Hepatocyte (in vitro differentiated cells): ENCODE data around the gene WNT7A. TPM values are rescaled to one million over a fixed set of nuclear protein-coding genes. Genes with fewer than 3 reads are reported as not detected.

ENCODE experiments used
- DNase-seq: peaks from one replicate; pipeline ENCODE4 v3.0.0-alpha.2; 2016; ENCODE audit warnings: low spot score
- H2AFZ ChIP-seq: fragments of 200-600 bp; sonication (generic); 2 replicates; pipeline ENCODE4 v1.6.0; 2016; ENCODE audit warnings: antibody characterized with exemption, mild to moderate bottlenecking
- H3K27ac ChIP-seq: fragments of 200-600 bp; sonication (generic); 2 replicates; pipeline ENCODE4 v1.5.1; 2016; ENCODE audit warnings: mild to moderate bottlenecking
- H3K27me3 ChIP-seq: fragments of 200-600 bp; sonication (generic); 2 replicates; pipeline ENCODE4 v1.6.1; 2016
- H3K36me3 ChIP-seq: fragments of 200-600 bp; sonication (generic); replicated peaks from 2 replicates; pipeline ENCODE4 v1.5.1; 2016; ENCODE audit warnings: low read depth; ENCODE audit not compliant: insufficient read depth
- H3K4me1 ChIP-seq: fragments of 200-600 bp; sonication (generic); 2 replicates; pipeline ENCODE4 v1.5.1; 2016; ENCODE audit warnings: mild to moderate bottlenecking, moderate library complexity; ENCODE audit not compliant: insufficient read depth
- H3K4me2 ChIP-seq: fragments of 200-600 bp; sonication (generic); 2 replicates; pipeline ENCODE4 v1.6.0; 2016
- H3K4me3 ChIP-seq: fragments of 200-600 bp; sonication (generic); 2 replicates; pipeline ENCODE4 v1.5.1; 2016; ENCODE audit warnings: mild to moderate bottlenecking
- H3K79me2 ChIP-seq: fragments of 200-600 bp; sonication (generic); 2 replicates; pipeline ENCODE4 v1.6.0; 2017; ENCODE audit warnings: mild to moderate bottlenecking
- H3K9me2 ChIP-seq: fragments of 200-600 bp; sonication (generic); replicated peaks from 2 replicates; pipeline ENCODE4 v1.6.0; 2017; ENCODE audit warnings: mild to moderate bottlenecking; ENCODE audit not compliant: insufficient read depth
- H3K9me3 ChIP-seq: fragments of 200-600 bp; sonication (generic); 2 replicates; pipeline ENCODE4 v1.5.1; 2016; ENCODE audit warnings: low read depth, mild to moderate bottlenecking
- H4K20me1 ChIP-seq: fragments of 200-600 bp; sonication (generic); 2 replicates; pipeline ENCODE4 v1.6.0; 2016; ENCODE audit warnings: mild to moderate bottlenecking; ENCODE audit not compliant: insufficient read depth, poor library complexity, severe bottlenecking
- CTCF ChIP-seq: fragments of 200-600 bp; sonication (generic); IDR thresholded peaks from 2 replicates; pipeline ENCODE4 v1.5.1; 2016; ENCODE audit warnings: antibody characterized with exemption, mild to moderate bottlenecking; ENCODE audit not compliant: poor library complexity
- EZH2 ChIP-seq: fragments of 200-600 bp; sonication (generic); IDR thresholded peaks from 2 replicates; pipeline ENCODE4 v1.6.1; 2016; ENCODE audit warnings: antibody characterized with exemption, mild to moderate bottlenecking, borderline replicate concordance
- EZH2phosphoT487 ChIP-seq: fragments of 200-600 bp; sonication (generic); IDR thresholded peaks from one replicate; pipeline ENCODE4 v1.6.1; 2018; ENCODE audit warnings: antibody characterized with exemption, mild to moderate bottlenecking, low read depth, moderate library complexity; ENCODE audit not compliant: unreplicated experiment, severe bottlenecking
- WGBS: methylation state at CpG from one replicate; pipeline ENCODE4 v1.1.6; 2016; ENCODE audit warnings: low lambda C conversion rate; ENCODE audit errors: missing lambda C conversion rate; 5-methylcytosine and 5-hydroxymethylcytosine counted together
- polyA plus RNA-seq: library from polyadenylated mRNA; unstranded; fragments of >200 nt; fragmentation: Nextera tagmentation; extraction: Ambion mirVana; gene quantifications from 2 replicates; pipeline ENCODE4 v1.2.1, GENCODE V29; 2016
- total RNA-seq: library from RNA; depleted of rRNA; stranded (reverse); fragments of >200 nt; gene quantifications from 2 replicates; pipeline ENCODE4 v1.2.3, GENCODE V29; 2014

The WNT7A gene
- total and polyA plus RNA-seq, 2 experiments from 2014 or later, result 0.04 to 0.13 TPM

- no peak for DNase-seq
- Histone ChIP-seq H3K9me2 (no peaks in the 10 kb centered on the region), H3K36me3 (no peaks in the 10 kb centered on the region), H3K9me3 (no peaks in the 10 kb centered on the region), H4K20me1 (no peaks in the 10 kb centered on the region), H3K27ac (no peak overlapping the region), H3K4me2 (no peak overlapping the region), H3K27me3 (peaks cover 3% of the 10 kb centered on the region), H3K4me3 (no peak overlapping the region), H3K79me2 (no peaks in the 10 kb centered on the region), H3K4me1 (no peaks in the 10 kb centered on the region), H2AFZ (no peak overlapping the region)
- WGBS, result 77% methylated on average over 29 of the region's 29 CpGs
- TF ChIP-seq EZH2phosphoT487, result no peak
- TF ChIP-seq EZH2, result no peak
- no peak for TF ChIP-seq CTCF
Observed at GRCh38 chr3:13792512-13793371, 87.1 kb downstream of the WNT7A start.

- H3K4me3 ChIP-seq, result no peak overlapping the region
- no peak overlapping the region for H3K4me2 ChIP-seq
- no peaks in the 10 kb centered on the region for H3K9me3 ChIP-seq
- H4K20me1 ChIP-seq, result no peaks in the 10 kb centered on the region
- WGBS, result 81% methylated on average over 9 of the region's 9 CpGs
- no peak for TF ChIP-seq EZH2phosphoT487
- no peak for TF ChIP-seq EZH2
- TF ChIP-seq CTCF, result no peak
- no peak for DNase-seq
- H3K9me2 ChIP-seq, result no peaks in the 10 kb centered on the region
- no peak overlapping the region for H2AFZ ChIP-seq
- H3K36me3 ChIP-seq, result no peaks in the 10 kb centered on the region
- H3K4me1 ChIP-seq, result no peaks in the 10 kb centered on the region
- no peaks in the 10 kb centered on the region for H3K79me2 ChIP-seq
- H3K27ac ChIP-seq, result no peak overlapping the region
- H3K27me3 ChIP-seq, result peaks cover 3% of the 10 kb centered on the region
Observed at GRCh38 chr3:13792051-13792490, 87.8 kb downstream of the WNT7A start.

- Histone ChIP-seq H3K4me1 (no peaks in the 10 kb centered on the region), H3K4me3 (no peak overlapping the region), H4K20me1 (no peaks in the 10 kb centered on the region), H3K9me2 (no peaks in the 10 kb centered on the region), H3K4me2 (no peak overlapping the region), H3K27ac (no peak overlapping the region), H3K79me2 (no peaks in the 10 kb centered on the region), H2AFZ (no peak overlapping the region), H3K27me3 (peaks cover 3% of the 10 kb centered on the region), H3K36me3 (no peaks in the 10 kb centered on the region), H3K9me3 (no peaks in the 10 kb centered on the region)
- DNase-seq, result no peak
- WGBS, result 77% methylated on average over 14 of the region's 14 CpGs
- no peak for TF ChIP-seq EZH2phosphoT487
Observed at GRCh38 chr3:13791198-13792050, 88.4 kb downstream of the WNT7A start.
